GM21619 (cell line): ENCODE data around the gene ELAVL2.
"Not testable (repeated sequence)": the region's sequence is repeated elsewhere in the genome, so short reads cannot be mapped to it uniquely, and the experiment has no call there.

ENCODE experiments used
- ATAC-seq: cut with Tn5 transposase; IDR thresholded peaks from one replicate; pipeline ENCODE4 v1.9.1; 2021; ENCODE audit not compliant: unreplicated experiment

ELAVL2 gene

DNA sequence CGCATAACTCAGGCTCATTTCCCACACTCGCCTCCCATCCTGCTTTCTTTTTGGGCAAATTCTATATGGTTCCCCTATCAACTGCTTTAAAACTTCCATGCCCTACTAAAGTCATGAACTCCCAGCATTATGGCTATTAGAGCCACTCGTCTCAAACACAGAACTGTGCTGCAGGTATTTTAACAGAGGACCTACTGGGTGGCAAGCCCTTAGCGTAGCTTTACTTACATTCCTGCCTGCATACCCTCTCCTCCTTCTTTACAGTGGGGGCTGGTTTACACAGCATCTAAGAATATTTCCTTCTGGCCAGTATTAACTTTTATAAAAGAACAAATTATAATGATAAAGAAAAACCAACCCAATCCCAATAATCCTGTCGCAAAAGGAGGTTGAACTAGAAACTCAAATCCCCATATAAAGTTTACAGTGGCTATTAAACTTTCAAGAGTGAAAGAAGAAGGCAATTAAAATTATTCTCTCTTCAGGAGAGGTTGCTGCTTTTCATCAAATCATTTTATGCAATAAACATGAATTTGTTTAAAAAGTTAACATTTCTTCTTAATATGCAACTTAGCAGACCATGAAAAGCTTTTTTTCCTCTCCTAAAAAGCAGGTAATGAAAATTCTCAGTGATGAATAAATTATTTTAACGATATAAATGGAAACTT lies 100.6 kb downstream of the ELAVL2 start:
- ATAC-seq, result no peak

DNA sequence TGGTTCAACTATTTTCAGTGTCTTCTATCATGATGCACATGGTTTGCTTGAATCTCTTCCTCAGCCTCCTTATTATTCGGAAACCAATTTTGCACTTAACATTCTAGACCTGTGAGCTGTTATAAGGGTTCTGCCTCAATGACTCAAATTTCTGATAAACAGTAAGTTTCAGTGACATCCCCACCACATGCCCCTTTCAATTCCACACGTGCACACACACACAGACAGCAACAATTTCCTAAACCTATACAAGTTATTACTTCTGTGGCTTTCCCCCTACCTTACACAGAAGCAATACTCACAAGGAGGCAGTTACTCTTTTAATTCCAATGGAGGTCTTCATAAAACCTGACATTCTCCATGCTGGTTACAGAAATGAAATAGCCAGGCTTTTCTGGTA lies 102.4 kb downstream of the ELAVL2 start:
- no peak for ATAC-seq

DNA sequence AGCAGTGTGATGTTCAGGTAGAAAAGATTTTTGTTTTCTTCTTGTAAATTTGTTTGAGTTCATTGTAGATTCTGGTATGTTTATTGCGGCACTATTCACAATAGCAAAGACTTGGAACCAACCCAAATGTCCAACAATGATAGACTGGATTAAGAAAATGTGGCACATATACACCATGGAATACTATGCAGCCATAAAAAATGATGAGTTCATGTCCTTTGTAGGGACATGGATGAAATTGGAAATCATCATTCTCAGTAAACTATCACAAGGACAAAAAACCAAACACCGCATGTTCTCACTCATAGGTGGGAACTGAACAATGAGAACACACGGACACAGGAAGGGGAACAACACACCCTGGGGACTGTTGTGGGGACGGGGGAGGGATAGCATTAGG lies 103.0 kb downstream of the ELAVL2 start:
- not testable (repeated sequence) for ATAC-seq

DNA sequence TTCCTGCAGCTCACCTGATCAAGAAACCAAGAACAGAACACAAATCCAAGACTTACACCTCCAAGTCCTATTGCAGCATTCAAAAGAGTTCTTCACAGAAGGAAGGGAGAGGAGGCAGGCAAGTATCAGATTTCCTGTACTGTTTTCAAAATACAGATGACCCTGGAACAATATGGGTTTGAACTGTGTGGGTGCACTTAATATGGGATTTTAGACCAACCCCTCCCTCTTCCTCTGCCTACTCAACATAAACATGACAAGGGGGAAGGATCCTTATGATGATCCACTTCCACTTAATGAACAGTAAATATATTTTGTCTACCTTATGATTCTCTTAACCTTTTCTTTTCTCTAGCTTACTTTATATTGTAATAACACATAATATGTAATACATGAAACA lies 104.6 kb downstream of the ELAVL2 start:
- no peak for ATAC-seq

DNA sequence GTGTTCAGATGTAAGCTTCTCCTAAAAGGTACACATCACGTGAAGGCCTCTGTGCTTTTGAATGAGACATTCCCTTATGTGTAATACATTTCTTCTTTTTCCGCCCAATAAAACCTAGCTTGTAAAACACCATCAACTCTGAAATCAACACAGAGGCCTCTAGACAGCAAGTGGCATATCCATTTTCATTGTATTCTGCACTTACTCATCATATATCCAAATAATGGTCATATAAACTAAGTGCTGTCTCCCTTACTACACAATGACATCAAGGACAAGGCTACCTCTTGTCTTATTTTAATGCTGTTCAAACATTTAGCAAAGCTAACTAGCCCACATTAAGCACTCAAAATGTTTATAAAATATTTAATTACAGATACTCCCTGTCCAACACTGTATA lies 108.5 kb downstream of the ELAVL2 start:
- ATAC-seq, result no peak

DNA sequence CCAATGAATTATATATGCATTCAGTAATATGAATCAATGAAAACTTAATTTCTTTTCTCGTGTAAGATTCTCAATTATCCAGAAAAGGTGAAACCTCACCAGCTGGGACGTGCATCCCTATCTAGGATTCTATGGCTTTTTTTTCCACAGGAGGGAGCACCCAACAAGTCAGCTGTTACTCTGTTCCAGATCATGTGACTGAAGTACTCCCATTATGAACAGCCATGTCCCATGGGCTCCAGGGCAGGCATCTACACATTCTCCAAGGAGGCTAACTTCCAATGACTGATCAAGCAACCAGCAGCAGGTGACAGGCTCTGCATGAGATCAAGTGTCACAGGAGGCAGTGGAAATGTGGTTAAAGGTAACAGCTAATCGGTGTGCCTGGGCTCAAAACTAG lies 118.8 kb downstream of the ELAVL2 start:
- no peak for ATAC-seq

DNA sequence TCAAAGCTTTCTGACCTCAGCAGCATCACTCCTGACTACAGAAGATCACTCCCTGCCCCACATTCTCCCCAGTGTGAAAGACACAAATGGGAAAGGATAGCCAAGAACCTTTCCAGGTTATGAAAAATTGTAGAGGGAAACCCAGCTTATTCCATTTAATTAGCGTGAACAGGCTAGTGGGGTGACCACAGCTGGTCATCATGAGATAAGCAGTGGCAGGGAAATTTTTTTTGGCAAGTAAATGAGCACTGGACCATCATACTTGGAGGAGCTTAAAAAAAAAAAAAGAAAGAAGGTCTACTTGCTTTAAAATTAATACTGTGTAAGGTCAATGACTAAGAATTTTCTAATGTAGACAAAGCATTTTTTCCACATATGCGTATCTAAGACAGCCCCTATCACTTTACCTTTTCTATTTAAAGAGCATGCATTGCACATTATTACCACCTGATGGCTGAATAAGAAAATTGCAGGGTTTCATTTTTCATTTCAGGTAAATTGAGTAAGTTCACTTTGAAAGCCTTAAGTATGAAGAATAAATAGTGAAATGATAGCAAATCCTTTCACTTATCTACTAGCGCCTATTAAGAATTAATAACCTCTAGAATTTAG lies 123.6 kb downstream of the ELAVL2 start:
- no peak for ATAC-seq

DNA sequence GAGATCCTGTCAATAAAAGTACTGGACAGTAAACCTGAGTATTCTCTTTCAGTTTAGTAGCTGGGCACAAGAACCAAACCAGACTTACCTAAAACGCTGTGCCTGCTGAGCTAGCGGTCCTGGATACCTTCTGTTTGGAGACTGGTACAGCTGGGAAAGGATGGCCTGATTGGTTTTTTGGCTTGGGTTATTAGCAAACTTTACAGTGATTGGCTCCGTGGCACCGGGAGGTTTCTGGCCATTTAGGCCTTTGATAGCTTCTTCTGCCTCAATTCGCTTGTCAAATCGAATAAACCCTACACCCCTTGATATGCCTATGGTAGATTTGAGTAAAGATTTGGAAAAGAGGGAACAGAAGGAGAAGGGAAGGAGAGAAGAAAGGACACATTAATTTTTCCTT lies 124.7 kb downstream of the ELAVL2 start:
- ATAC-seq, result no peak

DNA sequence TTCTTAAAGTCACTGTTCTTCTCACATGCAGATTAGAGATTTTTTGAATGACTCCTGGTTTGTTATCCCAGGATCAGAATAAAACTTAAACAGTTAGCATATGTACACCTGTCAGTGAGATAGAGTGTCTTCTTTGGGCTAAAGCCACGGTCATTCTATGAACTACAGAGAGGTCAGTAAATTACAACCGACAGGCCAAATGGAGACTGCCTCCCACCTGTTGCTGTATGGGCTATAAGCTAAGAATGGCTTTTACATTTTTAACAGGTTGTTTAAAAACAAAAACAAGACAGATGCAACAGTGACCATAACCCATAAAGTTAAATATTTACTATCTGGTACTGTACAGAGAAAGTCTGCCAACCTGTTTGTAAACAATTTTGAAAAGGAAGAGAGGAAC lies 125.7 kb downstream of the ELAVL2 start:
- ATAC-seq, result no peak

DNA sequence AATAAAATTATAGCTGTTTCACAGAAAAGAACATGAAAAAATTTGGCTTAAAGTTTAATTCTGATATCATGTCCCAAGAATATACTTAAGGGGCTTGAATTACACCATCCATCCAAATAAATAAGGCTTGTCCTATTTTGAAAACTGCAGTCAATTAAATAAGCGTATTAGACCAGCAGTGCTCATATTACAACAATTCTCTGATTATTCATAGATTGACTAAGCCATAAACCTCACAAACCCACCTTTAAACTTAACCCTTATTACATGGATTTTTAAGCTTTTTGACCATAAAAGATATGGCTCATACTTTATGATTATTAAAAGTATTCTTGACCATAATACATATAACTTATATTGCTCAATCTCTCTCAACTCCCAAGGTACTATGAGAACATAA lies 127.9 kb downstream of the ELAVL2 start:
- no peak for ATAC-seq

DNA sequence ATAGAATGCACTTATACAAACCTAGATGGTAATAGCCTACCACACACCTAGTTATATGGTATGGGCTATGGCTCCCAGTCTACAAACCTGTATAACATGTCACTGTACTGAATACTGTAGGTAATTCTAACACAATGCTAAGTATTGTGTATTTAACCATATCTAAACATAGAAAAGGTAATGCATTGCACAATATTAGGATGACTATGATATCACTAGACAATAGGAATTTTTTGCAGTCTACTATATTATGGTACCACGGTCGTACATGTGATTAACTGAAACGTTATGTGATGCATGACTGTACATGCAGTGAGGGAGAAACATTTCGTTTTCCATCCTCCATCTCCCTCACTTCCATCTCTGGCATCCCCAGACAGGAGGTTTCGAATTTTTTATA lies 130.5 kb downstream of the ELAVL2 start:
- ATAC-seq, result no peak

DNA sequence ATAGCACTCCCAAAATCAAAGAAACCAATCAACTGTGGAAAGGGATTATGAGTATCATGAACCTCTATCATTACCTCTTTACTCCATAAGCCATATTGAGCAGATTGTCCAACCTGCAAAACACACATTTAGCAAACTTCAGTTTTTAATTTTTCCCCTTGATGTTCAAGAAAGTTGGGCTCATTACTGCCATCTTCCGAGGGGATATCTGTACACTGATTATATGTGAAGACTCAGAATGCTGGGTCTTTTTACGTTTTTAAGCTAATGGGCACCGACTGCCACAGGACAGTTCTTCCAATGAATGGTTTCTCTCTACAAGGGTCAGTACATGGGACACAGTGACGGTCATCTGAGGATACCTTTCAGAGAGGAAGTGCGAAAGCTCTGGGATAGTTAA lies 132.7 kb downstream of the ELAVL2 start:
- no peak for ATAC-seq

DNA sequence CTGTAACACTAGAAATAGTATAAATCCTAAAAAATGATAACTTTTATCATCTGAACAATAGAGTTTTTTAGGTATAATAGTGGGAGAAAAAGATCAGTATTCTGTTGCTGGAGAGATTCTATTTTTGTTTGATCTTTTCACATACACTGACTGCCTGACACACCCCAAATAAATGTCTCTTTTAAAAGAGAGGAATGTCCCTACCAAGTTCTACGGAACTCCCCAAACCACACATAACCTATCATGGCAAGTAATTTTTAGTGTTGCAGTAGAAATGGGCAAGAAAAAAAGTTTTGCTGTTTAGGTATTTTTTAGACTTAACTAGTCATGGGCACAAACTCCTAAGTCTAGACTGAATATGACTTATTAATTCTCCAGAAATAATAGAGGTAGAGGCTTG lies 139.1 kb downstream of the ELAVL2 start:
- no peak for ATAC-seq

DNA sequence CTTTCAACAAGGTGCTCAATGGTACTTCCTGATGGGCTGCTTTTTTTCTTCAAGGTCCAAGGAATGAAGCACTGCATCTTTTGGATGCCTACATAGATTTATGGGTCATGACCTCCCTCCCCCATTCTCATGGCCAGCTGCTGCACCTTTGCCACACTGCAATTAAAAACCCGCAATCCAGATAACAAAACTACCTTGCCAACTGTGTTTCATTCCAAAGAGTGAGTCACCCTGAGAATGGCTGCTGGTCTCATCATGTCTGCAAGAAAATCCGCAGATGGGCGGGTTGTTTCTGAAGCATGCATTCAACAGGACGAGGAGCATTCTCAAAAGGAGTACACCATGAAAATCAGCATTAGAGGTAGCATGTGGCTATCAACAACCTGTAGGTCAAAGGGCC lies 139.8 kb downstream of the ELAVL2 start:
- ATAC-seq, result no peak

DNA sequence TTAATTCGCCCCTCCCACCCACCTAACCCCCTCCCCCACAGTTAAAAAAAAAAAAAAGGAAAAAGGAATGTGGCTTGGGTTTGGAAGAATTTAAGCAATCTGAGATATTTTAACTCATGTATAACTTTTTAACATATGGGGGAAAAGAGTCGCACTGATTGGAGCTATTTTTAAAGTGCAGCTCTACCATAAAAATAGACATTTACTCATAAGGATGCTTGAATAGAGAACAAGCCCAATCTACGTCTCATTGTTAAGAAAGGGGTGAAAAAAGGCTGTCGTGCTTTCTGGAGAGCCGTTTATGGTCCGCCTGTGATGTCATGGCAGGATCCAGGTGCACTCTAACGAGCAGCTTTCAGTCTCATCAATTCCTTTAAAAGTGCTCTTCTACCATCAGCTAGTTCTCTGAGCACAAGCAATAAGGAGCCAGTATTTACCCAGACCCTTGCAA lies 142.4 kb downstream of the ELAVL2 start:
- no peak for ATAC-seq

DNA sequence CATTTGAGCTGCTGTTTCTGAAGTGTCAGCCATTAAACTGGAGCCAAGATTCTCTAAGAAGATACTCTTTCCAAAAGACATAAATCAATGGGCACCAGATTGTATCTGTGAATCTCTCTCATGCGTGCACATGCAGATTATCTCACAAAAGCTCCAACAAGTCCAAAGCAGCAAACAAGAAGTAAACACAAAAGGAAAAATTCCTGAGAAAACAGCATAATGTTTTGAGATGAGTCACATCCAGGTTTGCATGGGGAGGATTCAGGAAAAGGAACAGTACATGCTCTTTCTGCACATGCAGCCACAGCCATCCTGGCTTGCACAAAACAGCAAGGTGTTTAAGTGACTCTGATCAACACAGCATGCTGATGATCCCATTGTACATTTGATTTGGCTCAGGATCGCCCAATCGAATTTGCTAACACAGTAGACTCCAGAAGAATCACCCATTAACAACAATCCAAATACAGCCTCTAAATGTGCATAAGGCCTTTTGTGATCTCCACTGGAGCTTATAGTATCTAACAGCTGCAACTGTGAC lies 143.1 kb downstream of the ELAVL2 start:
- no peak for ATAC-seq

DNA sequence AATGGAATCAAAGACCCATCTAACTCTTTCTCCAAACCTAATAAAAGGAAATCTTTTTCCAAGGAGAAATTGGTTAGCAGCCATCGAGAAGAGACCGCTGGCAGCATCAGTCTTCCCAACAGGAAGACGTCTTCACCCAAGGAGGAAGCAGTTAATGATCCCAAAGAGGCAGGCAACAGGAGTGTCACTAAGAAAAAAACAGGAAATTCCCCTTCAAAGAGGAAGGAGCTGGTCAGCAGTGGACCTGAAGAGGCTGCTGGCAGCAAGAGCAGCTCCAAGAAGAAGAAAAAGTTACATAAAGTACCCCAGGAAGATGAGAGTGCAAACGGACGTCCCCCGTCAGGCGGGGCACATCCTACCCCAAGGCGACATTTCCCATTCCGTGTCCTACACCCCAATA lies 143.7 kb downstream of the ELAVL2 start:
- ATAC-seq, result no peak

DNA sequence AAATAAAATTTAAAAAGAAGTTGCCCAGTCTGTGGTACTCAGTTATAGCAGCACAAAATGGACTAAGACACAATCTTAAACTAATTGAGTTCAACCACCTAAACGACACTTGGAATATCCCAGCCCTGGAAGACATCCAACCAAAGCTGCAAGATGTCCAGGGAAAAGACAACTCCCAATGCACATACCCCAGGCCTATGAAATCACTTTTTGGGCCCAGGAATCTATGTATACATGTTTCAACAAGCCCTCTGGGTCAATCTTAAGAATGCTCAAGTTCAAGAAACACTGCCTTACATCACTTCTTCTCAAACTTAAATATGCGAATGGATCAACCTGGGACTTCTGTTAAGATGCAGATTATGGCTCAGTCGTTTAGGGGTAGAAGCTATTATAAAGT lies 148.6 kb downstream of the ELAVL2 start:
- ATAC-seq, result no peak

DNA sequence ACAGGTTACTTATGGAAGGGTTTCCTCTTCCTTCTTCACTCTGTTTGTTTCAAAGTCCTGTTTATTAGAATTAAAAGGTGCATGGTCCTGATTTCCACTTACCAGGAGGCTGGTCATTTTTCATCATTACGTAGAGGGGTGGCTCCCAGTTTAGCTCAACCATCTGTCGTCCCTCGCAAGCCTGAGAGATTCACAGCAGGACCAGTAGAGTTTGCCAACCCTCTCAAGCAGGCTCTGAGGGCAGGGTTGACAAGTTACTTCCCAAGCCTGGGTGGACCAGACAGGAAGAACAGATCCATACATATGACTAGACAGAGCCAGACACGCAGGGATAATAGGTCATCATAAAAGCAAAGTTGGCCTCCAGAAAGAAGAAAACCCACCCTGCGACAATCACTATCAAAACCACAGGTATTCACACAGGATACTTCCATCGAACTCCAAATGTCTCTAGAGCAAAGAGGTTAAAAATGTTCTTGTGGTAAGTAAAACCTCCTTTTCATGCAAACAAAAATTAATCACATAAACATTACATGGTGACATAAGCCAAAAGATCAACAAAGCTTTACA lies 151.9 kb downstream of the ELAVL2 start:
- no peak for ATAC-seq

DNA sequence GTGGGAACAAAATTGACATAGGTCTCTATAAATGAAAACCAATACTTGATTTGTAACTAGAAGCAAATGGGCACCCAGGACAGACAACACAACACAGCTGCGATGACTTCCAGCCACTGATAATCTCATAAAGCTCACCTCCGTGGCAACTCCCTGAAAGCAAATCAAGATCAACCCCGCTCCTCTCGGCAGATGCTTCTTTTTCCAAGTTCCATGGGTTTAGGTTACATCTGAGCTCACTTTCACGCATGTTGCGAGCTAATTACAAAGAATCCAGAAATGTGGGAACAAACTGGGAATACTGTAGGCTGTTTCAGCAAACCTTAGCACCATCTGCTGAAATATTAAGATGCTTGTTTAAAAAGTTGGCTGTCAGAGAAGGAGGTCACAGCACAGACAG lies 153.9 kb downstream of the ELAVL2 start:
- ATAC-seq, result no peak

DNA sequence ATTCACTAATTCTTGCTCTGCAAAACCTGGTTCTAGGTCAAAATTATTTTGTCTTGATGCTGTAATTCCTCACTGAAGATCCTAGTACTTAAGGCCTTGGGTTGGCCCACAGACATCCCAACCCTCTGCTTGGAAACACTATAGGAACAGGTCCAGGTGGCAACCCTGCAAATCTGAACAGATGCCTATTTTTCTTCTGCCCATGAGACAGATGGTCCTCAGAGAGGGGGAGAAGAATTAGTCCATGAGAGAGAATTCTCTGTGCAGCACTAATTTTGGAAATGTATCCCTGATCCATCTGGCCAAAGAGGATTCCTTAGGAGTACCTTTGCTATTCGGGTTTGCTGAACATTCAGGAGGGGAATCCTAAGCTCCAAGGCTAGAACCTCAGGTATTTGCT lies 156.3 kb downstream of the ELAVL2 start:
- no peak for ATAC-seq

DNA sequence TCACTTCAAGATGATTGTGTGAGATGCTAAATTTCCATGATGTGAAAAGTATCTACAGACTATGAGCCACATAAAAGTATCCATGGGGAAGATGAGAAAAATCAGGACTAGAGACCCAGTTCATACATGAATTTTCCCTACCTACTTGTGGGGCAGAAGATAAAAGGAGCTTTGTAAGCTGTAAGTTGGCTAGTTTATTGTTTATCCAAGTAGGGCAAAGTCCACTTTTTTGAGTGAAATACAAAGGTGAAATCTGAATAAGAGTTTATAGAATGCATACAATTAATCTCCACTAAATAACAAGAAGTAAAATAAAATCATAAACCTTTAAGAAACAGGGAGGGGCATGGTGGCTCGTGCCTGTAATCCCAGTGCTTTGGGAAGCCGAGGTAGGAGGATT lies 160.4 kb downstream of the ELAVL2 start:
- no peak for ATAC-seq
